Calu3 (cell line): Measurements from ENCODE around the gene TTC23. TPM values are rescaled to one million over a fixed set of nuclear protein-coding genes. Genes with fewer than 3 reads are reported as not detected.

Source experiments
- BruUV-seq: library from RNA; stranded (reverse); fragments of 400-500 nt; replicated peaks from 2 replicates; lab custom pipeline; 2021; lab: Mats Ljungman, UMichigan
- CTCF ChIA-PET: fragments of 300-600 bp; sonication (Branson Sonifier 250); formaldehyde crosslinking; loops from one replicate; lab custom pipeline; 2022; ENCODE audit warnings: antibody characterized with exemption; lab: Charles Lee
- DNase-seq: peaks from one replicate; pipeline ENCODE4 v3.0.0; 2022
- H3K27ac Mint-ChIP-seq: one replicate; pipeline ENCODE4 v1.8.0; 2022; ENCODE audit warnings: mixed read lengths; ENCODE audit not compliant: unreplicated experiment
- H3K27me3 Mint-ChIP-seq: one replicate; pipeline ENCODE4 v1.8.0; 2022; ENCODE audit warnings: mixed read lengths; ENCODE audit not compliant: unreplicated experiment
- H3K36me3 Mint-ChIP-seq: one replicate; pipeline ENCODE4 v1.8.0; 2022; ENCODE audit warnings: mild to moderate bottlenecking, moderate library complexity, mixed read lengths; ENCODE audit not compliant: insufficient read depth, unreplicated experiment
- H3K4me1 Mint-ChIP-seq: one replicate; pipeline ENCODE4 v1.8.0; 2022; ENCODE audit warnings: mild to moderate bottlenecking, low read depth, mixed read lengths; ENCODE audit not compliant: unreplicated experiment
- H3K4me3 Mint-ChIP-seq: one replicate; pipeline ENCODE4 v1.8.0; 2022; ENCODE audit warnings: mild to moderate bottlenecking, low read depth, moderate library complexity, mixed read lengths; ENCODE audit not compliant: unreplicated experiment
- H3K9me3 Mint-ChIP-seq: one replicate; pipeline ENCODE4 v1.8.0; 2022; ENCODE audit warnings: low read depth, mixed read lengths; ENCODE audit not compliant: unreplicated experiment
- CTCF ChIP-seq: fragments of 200-600 bp; IDR thresholded peaks from one replicate; pipeline ENCODE4 v1.8.0; 2022; ENCODE audit warnings: antibody characterized with exemption; ENCODE audit not compliant: unreplicated experiment
- intact Hi-C: fragments of 100-400 bp; cut with micrococcal nuclease; formaldehyde crosslinking; loops from one replicate; pipeline ENCODE4 v1.10.0; 2022; ENCODE audit not compliant: unreplicated experiment
- total RNA-seq: library from RNA; stranded (reverse); gene quantifications from 2 replicates; pipeline ENCODE4 v1.2.3, GENCODE V29; 2022

The TTC23 gene
- total RNA-seq, 1 experiment from 2014 or later: 18.9 TPM

DNA sequence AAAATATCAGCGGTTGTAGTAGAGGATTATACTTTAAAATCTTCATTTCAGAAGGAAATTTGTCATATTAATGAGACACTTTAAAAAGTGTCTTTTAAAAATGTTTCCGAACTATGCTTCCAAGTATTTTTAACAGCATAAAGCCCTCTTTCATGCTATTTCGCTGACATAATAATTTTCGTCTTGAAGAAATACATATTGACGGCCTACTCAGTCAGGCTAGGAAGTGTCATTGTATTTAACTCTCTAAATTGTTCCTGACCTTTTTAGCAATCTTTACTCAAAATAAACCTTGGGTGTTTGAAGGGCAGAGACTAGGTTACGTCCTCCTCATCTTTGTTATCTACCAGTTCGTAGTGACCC is 1.1 kb upstream of the TTC23 start:
- TF ChIP-seq CTCF: no peak
- Mint-ChIP-seq H3K27me3 (no peaks in the 10 kb centered on the region), H3K4me1 (peaks cover 24% of the 10 kb centered on the region), H3K9me3 (no peaks in the 10 kb centered on the region), H3K36me3 (peaks cover 16% of the 10 kb centered on the region), H3K27ac (peak overlapping the region; percentile 91), H3K4me3 (no peak overlapping the region)
- BruUV-seq: no TSS peak
- CTCF ChIA-PET: interaction anchor here (1.0 to 2.4 kb wide), 2 partner anchors 180 to 483 kb away, joined by 6 to 8 read pairs; partner anchors contain the start of gene LYSMD4
- intact Hi-C loops: loop anchor here (5.0 kb wide), 1 partner anchor 377 kb away; no protein-coding TSS in a partner anchor
- DNase-seq: no peak

DNA sequence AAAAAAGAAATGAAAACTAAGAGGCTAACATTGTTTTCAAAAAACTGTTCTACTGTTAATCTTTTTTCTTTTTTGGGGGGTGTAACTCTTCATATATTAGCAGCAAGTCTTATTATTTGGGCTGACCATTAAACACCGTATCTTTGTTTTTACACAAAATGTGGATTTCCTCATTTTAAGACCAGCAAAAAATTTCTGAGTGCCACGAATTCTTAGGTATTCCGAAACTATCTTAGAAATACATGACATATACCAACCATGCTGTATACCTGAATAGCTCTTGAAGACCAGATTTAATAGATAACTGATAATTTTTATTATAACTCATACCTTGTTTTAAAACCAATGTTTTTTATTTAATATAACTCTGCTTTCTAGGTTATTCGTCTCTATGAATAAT is 620 bp upstream of the TTC23 start:
- peaks cover 24% of the 10 kb centered on the region for H3K4me1 Mint-ChIP-seq
- no peak overlapping the region for H3K4me3 Mint-ChIP-seq
- intact Hi-C loops: loop anchor here (5.0 kb wide), 1 partner anchor 377 kb away; no protein-coding TSS in a partner anchor
- no TSS peak for BruUV-seq
- CTCF ChIA-PET: interaction anchor here (2.4 kb wide), 1 partner anchor 483 kb away, joined by 8 read pairs; the partner anchor contains the start of gene LYSMD4
- no peaks in the 10 kb centered on the region for H3K9me3 Mint-ChIP-seq
- peaks cover 16% of the 10 kb centered on the region for H3K36me3 Mint-ChIP-seq
- TF ChIP-seq CTCF: no peak
- H3K27me3 Mint-ChIP-seq: no peaks in the 10 kb centered on the region
- no peak overlapping the region for H3K27ac Mint-ChIP-seq
- no peak for DNase-seq

GRCh38 chr15:99248000-99248715 is 1.2 kb downstream of the TTC23 start:
- CTCF ChIA-PET: no interaction called here

GRCh38 chr15:99247062-99247461 is 2.3 kb downstream of the TTC23 start:
- H3K36me3 Mint-ChIP-seq: peaks cover 16% of the 10 kb centered on the region
- no peaks in the 10 kb centered on the region for H3K27me3 Mint-ChIP-seq
- no peak overlapping the region for H3K4me3 Mint-ChIP-seq
- intact Hi-C loops: no loop called here
- TF ChIP-seq CTCF: no peak
- no peaks in the 10 kb centered on the region for H3K9me3 Mint-ChIP-seq
- CTCF ChIA-PET: no interaction called here
- peaks cover 3% of the 10 kb centered on the region for H3K4me1 Mint-ChIP-seq
- no peak for DNase-seq
- no peak overlapping the region for H3K27ac Mint-ChIP-seq
- no TSS peak for BruUV-seq

More at GRCh38 chr15:99248000-99248715, 1.2 kb downstream of the TTC23 start:
- Mint-ChIP-seq H3K9me3 (no peaks in the 10 kb centered on the region), H3K4me3 (no peak overlapping the region), H3K27ac (no peak overlapping the region), H3K36me3 (peaks cover 16% of the 10 kb centered on the region), H3K4me1 (peaks cover 14% of the 10 kb centered on the region), H3K27me3 (no peaks in the 10 kb centered on the region)
- intact Hi-C loops: no loop called here
- DNase-seq: no peak
- BruUV-seq: no TSS peak
- TF ChIP-seq CTCF: no peak
